ENCODE measurements around the gene ATF5.

ATF5 gene

GRCh38 chr19:49889687-49890348 lies 39.2 kb upstream of the ATF5 start:
- TF ChIP-seq CTCF (IDR thresholded peaks at IDR 0.05; ENCODE audit: low read depth, low read length): no peak
- no peak overlapping the region for H3K4me3 ChIP-seq (ENCODE audit: low read depth, low read length)

DNA sequence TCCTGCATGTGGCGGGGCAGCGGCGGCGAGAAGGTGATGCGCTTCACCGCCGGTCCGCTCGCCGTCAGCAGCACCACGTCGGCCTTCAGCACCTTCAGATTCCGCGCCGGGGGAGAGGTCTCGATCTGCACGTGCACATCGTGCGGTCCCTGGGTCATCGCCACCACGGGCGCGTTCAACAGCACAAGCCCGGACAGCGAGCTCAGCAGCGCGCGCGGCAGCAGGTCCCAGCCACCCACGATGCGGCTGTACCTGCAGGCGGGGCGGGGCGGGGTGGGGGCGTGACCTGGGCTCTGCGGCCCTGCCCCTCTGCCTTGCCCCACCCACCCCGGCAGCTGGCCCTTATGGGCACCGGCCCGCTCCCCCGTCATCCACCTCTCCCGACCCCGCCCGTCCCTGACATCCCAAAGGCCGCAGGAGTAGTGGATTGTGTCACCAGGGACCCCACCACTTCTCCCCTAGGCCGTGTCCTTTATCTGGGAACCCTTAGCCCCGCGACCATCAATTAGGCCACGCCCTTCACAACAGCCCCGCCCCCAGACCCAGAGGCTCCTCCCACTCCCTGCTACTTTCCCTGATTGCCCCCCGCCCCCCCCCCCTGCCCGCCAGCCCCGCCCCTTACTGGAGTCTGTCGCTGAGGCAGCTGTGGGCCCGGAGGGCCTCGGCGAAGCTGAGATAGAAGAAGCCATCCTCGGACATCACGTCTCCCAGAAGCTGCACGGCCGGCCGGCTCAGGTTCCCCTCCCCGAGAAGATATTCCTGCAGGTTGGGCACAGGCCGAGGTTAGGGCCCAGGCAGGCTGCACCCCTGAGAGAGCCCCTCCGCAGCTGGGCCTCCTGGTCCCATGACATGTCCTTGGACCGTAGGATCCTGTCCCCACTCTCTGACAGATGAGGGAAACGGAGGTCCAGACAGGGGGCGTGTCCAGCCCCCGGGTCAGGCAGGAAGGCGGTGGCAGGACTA lies 38.4 kb upstream of the ATF5 start:
- TF ChIP-seq CTCF (IDR thresholded peaks at IDR 0.05; ENCODE audit: low read depth, low read length): no peak

DNA sequence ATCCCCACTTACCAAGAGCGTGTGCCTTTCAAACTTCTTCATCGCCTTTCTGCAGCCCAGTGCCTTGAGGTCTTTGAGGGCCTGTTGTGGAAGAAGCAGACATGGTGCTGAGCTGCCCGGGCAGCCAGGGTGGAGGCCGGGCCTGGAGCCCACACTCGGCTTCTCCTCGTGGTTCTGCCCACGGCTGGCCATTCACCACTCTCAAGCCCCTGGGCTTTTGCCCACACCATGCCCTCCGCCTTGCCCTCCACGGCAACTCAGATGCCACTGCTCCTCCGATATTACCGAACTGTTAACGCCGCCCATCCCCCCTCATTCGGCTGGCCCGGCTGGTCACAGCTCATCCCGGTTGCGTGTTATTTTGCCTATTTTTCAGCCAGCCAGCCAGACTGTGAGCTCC lies 37.6 kb upstream of the ATF5 start:
- TF ChIP-seq CTCF (IDR thresholded peaks at IDR 0.05; ENCODE audit: low read depth, low read length): no peak

More for the DNA sequence above, 38.4 kb upstream of the ATF5 start:
- no peak overlapping the region for H3K4me3 ChIP-seq (ENCODE audit: low read depth, low read length)

GRCh38 chr19:49892716-49893115 lies 36.3 kb upstream of the ATF5 start:
- no peak for TF ChIP-seq CTCF (IDR thresholded peaks at IDR 0.05; ENCODE audit: low read depth, low read length)
- no peak overlapping the region for H3K4me3 ChIP-seq (ENCODE audit: low read depth, low read length)

More for the DNA sequence above, 37.6 kb upstream of the ATF5 start:
- no peak overlapping the region for H3K4me3 ChIP-seq (ENCODE audit: low read depth, low read length)

DNA sequence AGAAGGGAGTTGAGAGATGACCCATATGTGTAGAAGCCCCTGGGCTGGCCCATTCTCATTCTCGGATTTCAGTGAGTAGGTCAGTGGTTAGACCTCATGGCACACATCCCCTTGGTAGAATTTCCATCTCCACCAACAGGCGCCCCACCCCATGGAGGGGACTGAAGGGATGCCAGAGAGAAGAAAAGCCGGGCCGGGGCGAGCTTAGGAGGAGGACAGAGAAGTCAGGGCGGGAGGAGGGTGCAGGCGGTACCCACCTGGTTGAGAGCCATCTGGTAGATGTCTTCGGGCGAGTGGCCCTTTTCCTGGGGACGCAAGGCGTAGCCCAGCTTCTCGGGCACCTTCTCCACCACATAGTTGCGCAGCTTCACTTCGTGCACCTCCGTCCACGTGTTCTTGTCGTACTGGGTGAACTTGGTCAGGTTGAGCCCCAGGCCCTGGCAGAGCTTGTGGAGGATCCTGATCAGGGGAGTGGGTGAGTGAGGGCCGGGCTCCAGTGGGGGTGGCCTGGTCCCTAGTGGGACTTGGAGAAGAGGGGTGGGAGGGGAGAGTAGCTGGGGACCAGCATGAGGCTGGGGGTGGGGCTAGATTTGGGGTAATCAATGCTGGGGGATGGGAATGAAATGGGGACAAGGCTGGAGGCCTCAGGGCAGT lies 34.9 kb upstream of the ATF5 start:
- TF ChIP-seq CTCF (IDR thresholded peaks at IDR 0.05; ENCODE audit: low read depth, low read length): no peak
- no peak overlapping the region for H3K4me3 ChIP-seq (ENCODE audit: low read depth, low read length)

DNA sequence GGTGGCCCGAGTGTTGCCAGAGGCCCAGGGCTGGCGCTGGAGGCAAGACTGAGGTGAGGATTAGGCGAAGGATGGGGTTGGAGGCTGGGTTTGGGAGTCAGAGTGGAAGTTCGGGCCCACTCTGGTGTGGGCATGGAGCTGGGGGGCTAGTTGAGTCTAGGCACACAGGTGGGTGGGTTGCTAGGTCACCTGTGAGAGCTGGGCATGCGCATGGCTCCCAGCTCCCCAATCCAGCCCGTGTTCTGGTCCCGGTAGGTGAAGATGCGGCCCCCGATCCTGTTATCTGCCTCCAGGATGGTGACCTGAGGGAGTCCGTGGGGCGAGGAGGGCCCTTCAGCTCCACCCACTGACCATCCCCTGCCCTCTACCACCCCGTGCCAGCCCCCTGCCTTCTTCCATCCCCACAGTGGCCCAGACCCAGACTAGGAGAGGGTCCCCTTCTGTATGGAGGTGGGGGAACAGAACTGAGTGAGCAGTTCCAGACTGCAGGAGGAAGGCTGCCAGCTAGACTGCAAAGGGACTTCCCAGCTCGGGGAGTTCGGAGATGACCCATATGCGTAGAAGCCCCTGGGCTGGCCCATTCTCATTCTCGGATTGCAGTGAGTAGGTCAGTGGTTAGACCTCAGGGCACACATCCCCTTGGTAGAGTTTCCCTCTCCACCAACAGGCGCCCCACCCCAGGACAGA lies 34.0 kb upstream of the ATF5 start:
- no peak for TF ChIP-seq CTCF (IDR thresholded peaks at IDR 0.05; ENCODE audit: low read depth, low read length)
- H3K4me3 ChIP-seq (ENCODE audit: low read depth, low read length): no peak overlapping the region
